ENCODE measurements around the gene LAMA1.
A peak's percentile ranks its signal among the peaks of the same experiment; 100 is the strongest.
"Not testable (repeated sequence)": the region's sequence is repeated elsewhere in the genome, so short reads cannot be mapped to it uniquely, and the experiment has no call there.

The LAMA1 gene, protein sequence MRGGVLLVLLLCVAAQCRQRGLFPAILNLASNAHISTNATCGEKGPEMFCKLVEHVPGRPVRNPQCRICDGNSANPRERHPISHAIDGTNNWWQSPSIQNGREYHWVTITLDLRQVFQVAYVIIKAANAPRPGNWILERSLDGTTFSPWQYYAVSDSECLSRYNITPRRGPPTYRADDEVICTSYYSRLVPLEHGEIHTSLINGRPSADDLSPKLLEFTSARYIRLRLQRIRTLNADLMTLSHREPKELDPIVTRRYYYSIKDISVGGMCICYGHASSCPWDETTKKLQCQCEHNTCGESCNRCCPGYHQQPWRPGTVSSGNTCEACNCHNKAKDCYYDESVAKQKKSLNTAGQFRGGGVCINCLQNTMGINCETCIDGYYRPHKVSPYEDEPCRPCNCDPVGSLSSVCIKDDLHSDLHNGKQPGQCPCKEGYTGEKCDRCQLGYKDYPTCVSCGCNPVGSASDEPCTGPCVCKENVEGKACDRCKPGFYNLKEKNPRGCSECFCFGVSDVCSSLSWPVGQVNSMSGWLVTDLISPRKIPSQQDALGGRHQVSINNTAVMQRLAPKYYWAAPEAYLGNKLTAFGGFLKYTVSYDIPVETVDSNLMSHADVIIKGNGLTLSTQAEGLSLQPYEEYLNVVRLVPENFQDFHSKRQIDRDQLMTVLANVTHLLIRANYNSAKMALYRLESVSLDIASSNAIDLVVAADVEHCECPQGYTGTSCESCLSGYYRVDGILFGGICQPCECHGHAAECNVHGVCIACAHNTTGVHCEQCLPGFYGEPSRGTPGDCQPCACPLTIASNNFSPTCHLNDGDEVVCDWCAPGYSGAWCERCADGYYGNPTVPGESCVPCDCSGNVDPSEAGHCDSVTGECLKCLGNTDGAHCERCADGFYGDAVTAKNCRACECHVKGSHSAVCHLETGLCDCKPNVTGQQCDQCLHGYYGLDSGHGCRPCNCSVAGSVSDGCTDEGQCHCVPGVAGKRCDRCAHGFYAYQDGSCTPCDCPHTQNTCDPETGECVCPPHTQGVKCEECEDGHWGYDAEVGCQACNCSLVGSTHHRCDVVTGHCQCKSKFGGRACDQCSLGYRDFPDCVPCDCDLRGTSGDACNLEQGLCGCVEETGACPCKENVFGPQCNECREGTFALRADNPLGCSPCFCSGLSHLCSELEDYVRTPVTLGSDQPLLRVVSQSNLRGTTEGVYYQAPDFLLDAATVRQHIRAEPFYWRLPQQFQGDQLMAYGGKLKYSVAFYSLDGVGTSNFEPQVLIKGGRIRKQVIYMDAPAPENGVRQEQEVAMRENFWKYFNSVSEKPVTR (N-terminal part only)

DNA sequence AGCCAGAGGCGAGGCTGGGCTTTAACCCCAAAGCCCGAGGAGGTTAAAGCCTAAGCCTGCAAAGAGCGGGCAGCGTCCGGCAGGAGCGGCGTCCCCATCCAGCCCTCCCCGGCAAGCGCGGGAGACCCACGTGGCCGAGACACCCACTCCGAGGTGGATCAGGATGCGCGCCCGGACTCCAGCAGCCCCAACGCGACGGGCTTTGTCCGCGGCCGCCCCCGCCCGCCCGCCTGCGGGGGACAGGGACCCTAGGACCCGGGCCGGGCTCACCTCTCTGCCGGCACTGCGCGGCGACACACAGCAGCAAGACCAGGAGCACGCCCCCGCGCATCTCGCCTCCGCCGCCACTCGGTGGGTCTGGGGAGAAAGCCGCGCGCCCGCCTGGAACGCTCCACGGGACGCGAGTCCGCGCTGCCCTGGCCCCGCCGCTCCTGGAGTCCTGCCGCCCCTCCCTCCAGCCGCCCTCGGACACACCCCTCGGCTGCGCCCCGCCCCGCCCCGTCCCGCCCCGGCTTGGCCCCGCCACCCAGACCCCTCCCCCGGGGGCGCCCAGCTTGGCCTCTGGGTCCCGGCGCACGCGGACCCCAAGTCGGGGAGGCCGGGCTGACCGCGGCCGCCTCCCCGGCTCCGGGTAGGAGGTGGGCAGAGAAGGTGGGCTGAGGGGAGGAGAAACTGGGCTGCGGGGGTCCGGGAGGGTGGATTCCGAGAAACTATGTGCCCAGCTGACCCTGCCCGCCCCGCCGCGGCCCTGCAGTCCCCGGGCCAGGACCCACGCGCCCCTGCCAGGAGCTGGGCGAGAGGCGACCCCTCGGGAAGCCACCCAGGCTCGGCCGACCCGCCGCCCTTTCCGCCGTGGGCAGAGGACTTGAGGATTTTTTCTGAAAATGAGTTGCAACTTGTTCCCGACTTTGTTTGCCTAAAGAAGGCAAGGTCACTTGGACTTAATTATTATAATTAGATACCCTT is at the start of gene LAMA1:
Gene LAMA1, minus strand, starts transcription at position 408 of the 966 bp plus-strand sequence. Its CDS starts 77 bp downstream, at position 331.
- DNase-seq = no peak

DNA sequence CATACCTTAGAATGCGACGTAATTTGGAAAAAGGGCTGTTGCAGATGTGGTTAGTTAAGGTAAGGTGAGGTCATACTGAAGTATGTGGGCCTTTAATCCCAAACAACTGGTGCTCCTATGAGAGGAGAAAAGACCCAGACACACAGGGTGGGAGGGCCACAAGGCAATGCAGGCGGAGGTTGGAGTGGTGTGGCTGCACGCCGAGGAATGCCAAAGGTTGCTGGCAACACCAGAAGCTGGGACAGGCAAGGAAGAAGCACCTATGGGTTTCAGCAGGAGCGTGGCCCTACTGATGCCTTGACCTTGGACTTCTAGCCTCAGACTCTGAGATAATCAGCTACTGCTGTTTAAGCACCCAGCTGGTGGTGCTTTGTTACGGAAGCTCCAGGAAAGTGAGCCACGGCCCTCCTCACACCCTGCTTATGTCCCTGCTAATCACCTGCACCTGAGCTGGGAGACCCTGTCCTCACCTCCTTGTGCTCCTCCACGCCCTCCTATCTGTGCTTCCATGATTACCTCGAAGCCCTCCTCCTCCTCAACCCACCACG is 48.3 kb upstream of the LAMA1 start:
- DNase-seq = no peak

DNA sequence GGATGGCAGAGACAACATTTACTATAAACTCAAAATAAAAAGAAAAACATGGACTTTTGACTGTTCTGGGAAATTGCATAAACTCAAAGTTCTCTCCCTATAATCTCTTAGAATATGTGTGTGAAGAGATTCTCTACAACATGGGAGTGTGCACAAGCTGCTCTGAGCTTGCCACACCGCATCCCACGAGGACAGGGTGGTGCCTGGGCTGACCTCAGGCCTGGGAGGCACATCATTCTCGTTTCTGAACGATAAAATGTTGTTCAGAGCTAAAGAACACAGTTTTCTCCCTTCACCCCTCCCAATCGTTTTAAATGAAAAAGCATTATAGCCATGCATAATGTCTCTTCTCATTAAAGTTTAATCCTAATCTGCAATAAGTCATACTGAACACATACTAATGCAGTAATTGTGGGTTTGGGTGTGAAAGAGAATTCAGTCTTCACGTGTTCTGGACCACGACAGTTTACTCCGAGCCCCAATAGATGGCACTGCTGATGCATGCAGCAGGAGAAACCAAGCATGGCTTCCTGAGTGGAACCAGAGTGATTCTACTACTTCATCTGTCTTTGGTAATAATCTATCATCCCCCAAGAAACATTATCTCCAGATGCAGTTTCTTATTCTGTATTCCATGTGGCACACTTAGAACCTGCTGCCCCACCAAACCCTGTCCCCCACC is 46.9 kb upstream of the LAMA1 start:
- DNase-seq = peak in 1 of 2 experiments; percentile 31

DNA sequence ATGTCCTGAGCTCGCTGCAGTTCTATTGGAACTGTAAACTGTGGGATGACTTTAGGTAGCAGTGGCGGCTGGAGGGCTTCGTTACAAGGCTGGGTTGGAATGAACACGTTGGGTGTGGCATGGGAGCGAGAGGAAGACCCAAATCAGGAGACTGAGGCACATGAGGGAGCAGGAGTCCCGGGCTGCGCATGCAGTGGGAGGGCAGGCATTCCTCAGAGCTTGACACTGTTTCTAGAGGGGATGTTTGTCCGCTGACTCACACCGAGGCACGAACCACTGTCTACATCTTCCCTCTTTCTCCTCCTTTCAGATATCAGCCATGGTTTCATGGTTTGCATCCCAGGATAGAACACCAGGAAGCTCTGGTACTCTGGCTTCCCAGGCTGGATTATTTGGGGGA is 40.6 kb upstream of the LAMA1 start:
- DNase-seq = no peak

DNA sequence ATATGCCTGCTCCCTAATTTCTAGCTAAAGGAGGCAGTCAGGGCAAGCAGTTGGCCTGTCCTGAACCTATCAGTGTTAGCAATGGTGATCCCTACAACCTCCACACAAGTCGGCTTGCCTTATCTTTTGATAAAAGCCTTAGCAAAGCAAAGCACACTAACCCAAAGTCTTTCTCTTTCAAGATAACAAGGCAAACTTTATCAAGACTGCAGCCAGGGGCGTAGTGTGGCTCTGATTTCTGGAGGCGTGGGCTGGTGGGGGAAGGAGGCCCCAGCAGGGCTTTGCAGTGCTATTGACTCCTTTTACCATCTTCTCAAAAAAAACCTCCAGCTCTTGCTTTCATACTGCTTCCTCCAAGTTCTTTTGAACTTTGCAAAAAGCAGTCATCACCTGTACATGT is 40.2 kb upstream of the LAMA1 start:
- no peak for DNase-seq

DNA sequence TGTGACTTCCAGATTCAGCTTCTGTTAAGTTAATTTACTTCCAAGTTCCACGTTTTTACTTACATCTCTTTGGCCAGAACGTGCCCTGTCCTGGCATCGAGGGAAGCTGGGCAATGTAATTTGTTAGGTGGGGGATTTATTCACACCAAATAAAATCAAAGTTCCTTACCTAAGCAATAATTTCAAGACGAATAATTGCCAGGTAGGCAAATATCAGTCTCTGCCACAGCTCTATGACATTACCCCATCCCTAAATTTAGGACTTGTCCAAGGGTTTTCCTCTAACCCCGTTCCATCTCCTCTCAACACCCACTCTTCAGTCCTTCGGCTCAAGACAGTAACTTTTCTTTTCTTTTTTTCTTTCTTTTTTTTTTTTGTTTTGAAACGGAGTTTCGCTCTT is 38.3 kb upstream of the LAMA1 start:
- no peak for DNase-seq

DNA sequence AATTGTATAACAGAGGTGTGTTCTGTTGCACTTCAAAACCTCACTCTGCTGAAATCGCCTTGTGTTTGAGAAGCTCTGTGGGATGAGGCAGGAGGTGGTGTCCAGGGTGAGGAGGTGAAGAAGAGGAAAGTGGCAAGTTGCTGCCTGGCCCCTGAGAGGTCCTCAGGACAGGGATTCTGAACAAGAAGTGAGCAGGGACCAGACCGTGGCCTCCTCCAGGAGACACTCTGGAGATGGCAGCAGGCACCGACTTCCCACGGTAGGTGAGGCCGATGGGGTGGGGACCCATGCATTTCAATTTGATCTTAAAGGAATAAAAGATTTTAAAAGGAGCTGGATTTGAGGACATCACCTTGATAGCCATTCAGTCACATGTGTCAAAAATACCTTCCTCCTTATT is 37.5 kb upstream of the LAMA1 start:
- DNase-seq = no peak

DNA sequence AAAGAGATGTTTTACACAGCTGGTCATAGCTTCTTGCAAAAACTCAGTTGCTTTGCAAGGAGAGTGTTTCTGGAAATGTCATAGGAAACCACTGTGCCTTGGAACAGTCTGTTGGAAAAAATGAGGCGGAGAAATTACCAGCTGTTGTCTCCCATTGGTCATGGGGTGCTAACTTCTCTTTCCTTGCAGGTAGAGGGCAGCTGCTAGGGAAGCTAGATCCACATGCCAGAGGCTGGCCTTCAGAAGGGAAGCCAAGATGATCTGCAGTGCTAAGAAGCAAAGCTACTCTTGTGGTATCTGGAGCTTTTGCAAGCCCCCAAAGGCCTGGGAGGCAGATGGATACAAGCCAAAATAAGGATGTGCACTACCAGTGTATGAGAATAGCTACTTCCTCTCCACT is 34.8 kb upstream of the LAMA1 start:
- DNase-seq = no peak

DNA sequence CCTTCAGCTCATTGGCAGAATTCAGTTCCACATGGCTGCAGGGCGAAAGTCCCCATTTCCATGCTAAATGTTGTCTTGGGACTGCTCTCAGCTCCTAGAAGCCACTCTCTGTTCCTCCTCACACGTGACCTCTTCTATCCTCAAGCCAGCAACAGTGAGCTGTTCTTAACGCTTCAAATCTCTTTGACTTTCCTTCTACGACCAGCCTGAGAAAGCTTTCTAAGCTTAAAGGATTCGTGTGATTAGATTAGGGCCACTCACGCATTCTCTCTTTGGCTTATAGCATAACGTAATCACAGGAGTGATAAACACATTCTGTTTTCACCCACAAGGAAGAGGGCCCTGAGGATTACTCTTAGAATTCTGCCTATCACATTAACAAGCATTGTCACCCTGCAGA is 29.8 kb upstream of the LAMA1 start:
- DNase-seq = no peak

DNA sequence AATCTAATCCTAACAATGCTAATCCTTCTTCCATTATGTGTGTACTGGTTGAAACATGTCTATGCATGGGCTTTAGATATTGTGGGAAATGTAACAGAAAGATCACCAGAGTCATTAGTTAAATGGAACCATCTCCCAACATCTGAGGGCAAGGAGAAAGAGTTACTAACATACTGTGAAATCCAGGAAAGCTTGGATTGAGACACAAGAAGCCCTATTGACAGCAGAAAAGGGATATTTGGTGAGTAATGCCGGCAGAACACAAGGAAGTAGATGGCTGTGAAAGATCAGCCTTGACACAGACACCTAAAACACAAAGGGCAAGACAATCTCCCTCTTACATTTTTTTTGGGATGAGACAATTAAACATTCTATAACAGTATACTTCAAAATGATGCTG is 28.5 kb upstream of the LAMA1 start:
- DNase-seq = no peak

DNA sequence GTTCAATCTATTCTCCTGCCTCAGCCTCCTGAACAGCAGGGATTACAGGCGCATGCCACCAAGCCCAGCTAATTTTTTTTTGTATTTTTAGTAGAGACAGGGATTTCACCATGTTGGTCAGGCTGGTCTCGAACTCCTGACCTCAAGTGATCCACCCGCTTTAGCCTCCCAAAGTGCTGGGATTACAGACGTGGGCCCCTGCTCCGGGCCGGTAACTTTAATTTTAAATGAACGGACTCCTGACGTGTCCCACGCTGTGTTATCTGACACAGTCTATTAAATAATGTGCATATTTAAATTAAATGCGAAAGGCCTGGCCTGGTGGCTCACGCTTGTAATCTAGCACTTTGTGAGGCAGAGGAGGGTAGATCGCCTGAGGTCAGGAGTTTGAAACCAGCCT is 27.3 kb upstream of the LAMA1 start:
- not testable (repeated sequence) for DNase-seq

DNA sequence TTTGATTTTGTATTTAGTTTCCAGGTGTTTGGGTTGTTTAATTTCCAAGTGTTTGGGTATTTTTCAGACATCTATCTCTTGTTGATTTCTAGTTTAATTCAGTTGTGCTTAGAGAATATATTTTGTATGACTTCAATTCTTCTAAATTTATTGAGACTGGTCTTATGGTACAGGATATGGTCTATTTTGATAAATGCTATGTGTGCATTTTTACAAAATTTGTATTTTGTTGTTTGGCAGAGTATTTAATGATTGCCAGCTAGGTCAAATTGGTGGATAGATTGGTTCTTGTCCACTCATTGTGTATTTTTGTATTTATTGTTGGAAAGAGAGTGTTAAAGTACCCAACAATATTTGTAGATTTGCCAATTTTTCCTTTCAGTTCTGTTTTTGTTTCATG is 23.7 kb upstream of the LAMA1 start:
- DNase-seq = no peak

DNA sequence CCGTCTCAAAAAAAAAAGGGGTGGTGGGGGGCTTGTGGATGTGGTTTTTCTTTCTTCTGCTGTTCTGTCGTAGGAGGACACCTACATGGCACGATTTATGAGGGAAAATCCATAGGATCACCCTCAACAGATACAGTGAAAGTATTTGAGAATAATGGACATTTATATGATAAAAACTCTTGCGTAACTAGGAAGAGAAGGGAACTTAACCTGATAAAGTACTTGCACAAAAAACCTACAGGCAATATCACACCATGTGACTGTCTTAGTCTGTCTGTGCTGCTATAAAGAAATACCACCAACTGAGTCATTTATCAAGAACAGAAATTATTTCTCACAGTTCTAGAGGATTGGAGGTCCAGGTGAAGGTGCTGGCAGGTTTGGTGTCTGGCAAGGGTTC is 21.8 kb upstream of the LAMA1 start:
- DNase-seq = no peak

DNA sequence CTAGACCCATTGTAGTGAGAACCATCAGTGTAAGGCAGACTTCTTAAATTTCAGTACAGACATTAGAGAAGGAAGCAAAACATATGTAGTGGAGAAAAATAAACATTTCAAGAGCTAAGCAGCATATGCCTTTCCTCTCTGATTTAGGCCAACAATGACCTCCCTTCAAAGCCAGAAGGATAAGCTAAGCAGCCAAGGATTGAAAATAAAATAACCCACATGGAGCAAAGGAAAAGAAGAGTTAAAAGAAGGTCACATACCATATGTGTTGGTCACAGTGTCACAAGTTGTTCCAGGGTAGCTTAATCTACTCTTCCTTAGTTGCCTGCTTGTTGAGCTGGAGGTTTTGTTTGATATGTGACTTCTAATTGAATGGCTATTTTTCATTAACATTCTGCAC is 15.6 kb upstream of the LAMA1 start:
- DNase-seq = no peak

DNA sequence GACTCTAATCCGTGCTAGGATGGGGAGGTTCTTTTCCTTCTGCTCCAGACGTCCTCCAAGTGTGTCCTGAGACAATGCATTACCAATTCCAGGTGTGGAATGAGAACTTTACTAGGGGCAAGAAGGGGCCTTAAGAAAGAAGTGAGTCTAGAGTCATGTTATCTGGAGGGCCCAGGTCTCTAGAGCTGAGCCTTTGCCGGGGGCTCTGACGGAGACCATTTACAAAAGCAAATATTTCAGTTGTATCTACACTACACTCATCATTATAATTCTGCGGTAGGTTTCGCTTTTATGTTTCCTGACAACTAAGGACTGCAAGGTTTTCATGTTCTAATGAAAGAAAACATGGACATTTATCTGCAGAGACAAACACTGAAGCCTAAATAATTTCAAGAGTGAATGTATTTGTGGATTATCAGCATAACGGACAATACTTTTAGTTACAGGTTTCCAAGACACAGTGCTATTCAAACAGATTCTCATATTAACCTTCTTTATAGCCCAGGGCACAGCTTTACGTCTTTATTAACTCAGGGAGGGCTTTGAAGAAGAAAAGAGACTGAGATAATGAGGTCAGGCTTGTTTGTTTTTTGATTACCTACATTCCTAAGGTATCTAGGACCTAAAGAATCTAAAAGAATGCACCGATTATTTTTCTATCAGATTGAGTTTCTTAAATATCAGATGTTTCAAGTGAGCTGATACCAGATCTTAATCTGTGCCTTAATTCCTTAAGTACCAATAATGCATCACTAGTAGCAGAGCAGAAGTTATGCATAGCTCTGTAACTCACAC is 15.0 kb upstream of the LAMA1 start:
- no peak for DNase-seq

DNA sequence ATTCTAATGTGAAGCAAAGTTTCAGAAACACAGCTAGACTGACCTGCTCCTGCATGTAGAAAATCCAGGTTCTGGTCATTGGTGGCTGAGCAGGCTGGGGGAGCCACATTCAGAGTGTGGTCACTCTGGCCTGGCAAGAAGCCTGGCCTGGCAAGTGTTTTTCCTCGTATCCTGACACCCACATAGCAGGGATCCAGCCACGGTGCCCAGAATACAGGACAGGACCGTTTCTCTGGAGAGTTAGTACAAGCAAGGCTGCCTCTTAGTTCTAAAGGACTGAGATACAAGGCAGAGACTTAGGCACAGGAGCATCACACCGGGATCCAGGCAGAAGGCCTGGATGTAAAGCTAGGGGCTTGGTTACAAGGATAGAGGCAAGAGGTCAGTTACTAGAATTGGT is 4.8 kb upstream of the LAMA1 start:
- no peak for DNase-seq

DNA sequence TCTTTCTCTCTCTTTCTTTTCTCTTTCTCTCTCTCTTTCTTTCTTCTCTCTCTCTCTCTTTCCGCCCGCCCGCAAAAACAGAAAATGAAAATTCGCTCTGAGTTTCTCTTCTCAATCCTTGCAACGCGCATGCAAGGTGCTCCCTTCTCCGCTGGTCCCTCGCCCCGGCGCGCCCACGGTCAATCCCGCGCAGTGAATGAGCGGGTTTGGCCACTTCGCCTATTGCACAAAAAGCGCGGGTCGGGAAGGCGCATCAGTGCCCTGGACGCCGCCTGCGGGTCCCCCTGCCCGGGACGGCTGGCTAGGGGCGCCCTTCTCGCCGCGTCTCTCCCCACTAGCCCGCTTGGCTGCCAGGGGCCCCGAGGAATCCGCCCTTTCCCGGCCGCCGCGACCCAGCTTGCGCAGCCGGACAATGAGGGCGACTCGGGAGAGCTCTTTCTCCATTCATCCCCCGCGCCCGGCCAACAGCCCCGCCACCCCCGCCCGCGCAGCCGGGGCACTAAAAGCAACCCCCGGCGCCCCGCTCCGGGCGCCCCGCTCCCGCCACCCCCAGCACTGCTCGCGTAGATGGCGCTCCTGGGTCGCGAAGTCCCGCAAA is 706 bp downstream of the LAMA1 start:
- no peak for DNase-seq

DNA sequence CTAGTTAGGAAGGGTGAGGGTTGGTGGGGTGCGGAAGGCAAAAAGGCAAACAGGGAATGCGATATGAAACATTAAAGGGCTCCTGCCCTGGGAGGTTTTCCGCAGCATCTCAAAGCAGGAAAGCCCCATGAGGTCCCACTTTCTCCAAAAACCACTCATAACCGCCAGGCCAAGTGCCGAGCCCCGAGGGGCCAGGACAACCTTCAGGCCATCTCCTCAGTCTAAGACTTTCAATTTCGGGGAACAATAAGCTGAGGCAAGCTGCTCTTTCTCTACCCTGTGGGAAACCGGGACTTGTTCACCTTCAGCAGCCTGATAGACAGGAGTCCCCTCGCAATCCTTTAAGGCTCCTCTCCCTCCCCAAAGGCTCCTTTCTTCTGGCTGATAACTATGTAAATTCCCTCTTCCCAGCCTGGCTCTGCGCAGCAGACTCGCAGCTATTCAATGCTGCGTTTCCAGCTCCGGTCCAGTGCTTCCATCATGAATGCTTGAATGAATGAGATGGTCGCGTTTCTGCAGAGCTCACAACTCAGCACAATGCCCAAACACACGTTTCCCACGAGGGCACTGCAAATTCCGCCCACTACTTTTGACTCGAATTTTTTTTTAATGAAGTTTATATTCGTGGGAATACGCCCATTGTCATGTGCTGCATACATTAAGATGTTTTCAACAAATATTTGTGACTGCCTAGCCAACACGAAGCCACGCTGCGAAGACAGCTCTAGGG is 1.4 kb downstream of the LAMA1 start:
- DNase-seq = no peak

DNA sequence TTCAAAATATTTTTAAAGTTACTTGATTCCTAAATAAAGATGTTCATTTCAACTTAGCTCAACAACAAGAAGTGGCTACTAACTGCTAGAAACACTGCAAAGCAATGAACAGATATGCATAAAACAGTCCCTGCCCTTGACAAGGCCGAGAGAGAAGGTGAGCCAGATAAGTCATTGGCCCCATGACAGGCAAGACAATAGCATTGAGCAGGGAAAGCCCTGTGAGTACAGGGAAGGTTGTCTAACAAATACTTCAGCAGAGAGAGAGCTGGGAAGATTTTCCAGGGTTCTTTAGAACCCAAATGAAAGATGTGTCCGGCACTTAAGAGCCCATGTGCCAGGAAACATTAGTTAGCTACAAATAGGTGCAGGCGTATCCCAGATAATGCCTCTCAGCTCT is 4.7 kb downstream of the LAMA1 start:
- no peak for DNase-seq
